ENCODE data around the gene MSANTD7.

MSANTD7 gene

GRCh38 chr10:14880229-14880628 lies 42.1 kb downstream of the MSANTD7 start:
- no peak for TF ChIP-seq CTCF (IDR thresholded peaks at IDR 0.05)

GRCh38 chr10:14884082-14884481 lies 46.0 kb downstream of the MSANTD7 start:
- no peak for TF ChIP-seq CTCF (IDR thresholded peaks at IDR 0.05)

All from LNCAP (cell line).